Measurements from ENCODE around the gene ZNF783.
A peak's percentile ranks its signal among the peaks of the same experiment; 100 is the strongest.

Gene ZNF783

GRCh38 chr7:149304006-149304405, 42.0 kb downstream of the ZNF783 start:
- DNase-seq (ENCODE audit: low spot score), result no peak
- TF ChIP-seq, protein P1, sequence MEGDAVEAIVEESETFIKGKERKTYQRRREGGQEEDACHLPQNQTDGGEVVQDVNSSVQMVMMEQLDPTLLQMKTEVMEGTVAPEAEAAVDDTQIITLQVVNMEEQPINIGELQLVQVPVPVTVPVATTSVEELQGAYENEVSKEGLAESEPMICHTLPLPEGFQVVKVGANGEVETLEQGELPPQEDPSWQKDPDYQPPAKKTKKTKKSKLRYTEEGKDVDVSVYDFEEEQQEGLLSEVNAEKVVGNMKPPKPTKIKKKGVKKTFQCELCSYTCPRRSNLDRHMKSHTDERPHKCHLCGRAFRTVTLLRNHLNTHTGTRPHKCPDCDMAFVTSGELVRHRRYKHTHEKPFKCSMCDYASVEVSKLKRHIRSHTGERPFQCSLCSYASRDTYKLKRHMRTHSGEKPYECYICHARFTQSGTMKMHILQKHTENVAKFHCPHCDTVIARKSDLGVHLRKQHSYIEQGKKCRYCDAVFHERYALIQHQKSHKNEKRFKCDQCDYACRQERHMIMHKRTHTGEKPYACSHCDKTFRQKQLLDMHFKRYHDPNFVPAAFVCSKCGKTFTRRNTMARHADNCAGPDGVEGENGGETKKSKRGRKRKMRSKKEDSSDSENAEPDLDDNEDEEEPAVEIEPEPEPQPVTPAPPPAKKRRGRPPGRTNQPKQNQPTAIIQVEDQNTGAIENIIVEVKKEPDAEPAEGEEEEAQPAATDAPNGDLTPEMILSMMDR (IDR thresholded peaks at IDR 0.05; ENCODE audit: extremely low read depth, missing control alignments), result no peak

- TF ChIP-seq, protein P1 (IDR thresholded peaks at IDR 0.05; ENCODE audit: extremely low read depth, missing control alignments), result no peak
- no peak for DNase-seq (ENCODE audit: low spot score)
These were observed 44.9 kb downstream of the ZNF783 start for GRCh38 chr7:149306854-149307253.

DNA sequence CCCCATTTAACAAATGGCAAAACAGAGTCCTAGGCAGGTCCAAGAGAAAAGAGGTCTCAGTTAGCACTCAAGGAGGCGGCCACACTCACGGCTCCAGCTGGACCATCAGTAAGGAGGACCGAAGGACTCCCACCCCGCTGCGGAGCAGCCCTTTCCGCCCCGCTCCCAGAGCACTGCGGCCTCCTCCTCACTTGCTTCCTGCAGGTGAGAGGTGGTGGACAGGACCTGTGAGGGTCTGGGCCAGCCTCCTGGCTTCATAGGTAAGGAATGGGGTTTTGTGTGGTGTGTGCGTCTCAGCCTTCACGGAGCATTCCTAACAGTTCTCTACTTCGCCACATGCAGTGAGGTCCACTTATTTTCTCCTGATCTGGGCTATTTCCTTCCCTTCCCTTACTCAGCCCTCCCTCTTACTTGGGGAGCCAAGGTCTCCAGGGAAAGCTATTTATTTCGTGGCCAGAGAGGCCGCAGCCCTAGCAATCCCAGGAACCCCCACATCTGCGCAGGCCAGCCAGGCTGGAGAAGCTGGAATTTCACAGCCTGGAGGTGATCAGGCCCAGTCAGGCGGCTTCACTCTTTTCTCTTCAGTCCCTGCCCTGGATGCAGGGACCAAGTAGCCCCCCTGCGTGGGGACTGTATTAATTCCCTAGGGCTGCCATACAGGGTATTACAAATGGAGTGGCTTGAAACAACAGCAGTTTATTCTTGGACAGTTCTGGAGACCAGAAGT, 45.9 kb downstream of the ZNF783 start:
- TF ChIP-seq, protein P1 (IDR thresholded peaks at IDR 0.05; ENCODE audit: extremely low read depth, missing control alignments), result no peak
- DNase-seq (ENCODE audit: low spot score), result no peak

- DNase-seq (ENCODE audit: low spot score), result peak; percentile 63
- TF ChIP-seq, protein P1 (IDR thresholded peaks at IDR 0.05; ENCODE audit: extremely low read depth, missing control alignments), result no peak
These were observed 48.3 kb downstream of the ZNF783 start for GRCh38 chr7:149310113-149310836.

DNA sequence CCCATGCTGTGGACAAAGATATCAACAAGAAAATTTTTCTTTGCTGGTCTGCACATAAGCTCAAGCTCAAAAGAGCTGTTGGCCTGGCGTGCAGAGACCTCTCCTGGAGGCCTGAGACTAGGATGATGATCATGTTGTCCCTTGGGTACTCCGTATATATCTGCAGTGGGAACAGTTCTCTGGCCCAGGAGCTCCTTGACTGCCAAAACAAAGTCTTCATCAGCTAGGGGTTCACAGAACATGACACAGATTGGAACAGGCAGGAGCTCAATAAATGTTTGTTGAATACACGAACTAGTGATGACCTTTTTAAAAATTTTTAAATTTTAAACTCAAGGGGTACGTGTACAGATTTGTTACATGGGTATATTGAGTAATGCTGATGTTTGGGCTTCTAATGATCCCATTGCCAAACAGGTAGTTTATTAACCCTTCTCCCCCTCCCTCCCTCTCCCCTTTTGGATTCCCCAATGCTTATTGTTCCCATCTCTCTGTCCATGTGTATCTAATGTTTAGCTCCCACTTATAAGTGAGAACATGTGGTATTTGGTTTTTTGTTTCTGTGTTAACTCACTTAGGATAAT, 49.1 kb downstream of the ZNF783 start:
- TF ChIP-seq, protein P1 (IDR thresholded peaks at IDR 0.05; ENCODE audit: extremely low read depth, missing control alignments), result no peak
- peak; percentile 2 for DNase-seq (ENCODE audit: low spot score)

DNA sequence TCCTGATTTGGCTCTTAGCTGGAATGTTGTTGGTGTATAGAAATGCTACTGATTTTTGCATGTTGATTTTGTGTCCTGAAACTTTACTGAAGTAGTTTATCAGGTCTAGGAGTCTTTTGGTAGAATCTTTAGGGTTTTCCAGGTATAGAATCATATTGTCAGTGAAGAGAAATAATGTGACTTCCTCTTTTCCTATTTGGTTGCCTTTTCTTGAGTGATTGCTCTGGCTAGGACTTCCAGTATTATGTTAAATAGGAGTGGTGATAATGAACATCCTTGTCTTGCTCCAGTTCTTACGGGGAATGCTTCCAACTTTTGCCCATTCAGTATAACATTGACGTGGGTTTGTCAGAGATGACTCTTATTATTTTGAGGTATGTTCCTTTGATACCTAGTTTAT, 52.0 kb downstream of the ZNF783 start:
- TF ChIP-seq, protein P1 (IDR thresholded peaks at IDR 0.05; ENCODE audit: extremely low read depth, missing control alignments), result no peak
- DNase-seq (ENCODE audit: low spot score), result no peak

GRCh38 chr7:149316606-149317005, 54.6 kb downstream of the ZNF783 start:
- TF ChIP-seq, protein P1 (IDR thresholded peaks at IDR 0.05; ENCODE audit: extremely low read depth, missing control alignments), result no peak
- no peak for DNase-seq (ENCODE audit: low spot score)
